Colonic mucosa (tissue), 4 donors: ENCODE data around the gene DIDO1. TPM values are rescaled to one million over a fixed set of nuclear protein-coding genes. Genes with fewer than 3 reads are reported as not detected.

Source experiments
- DNase-seq: peaks from one replicate; pipeline ENCODE4 v3.0.0-alpha.2; 2020
- H3K27ac ChIP-seq: fragments of 200-600 bp; one replicate; pipeline ENCODE4 v1.8.0; 2021
- H3K27me3 ChIP-seq: fragments of 200-600 bp; one replicate; pipeline ENCODE4 v1.8.0; 2021
- H3K36me3 ChIP-seq: fragments of 200-600 bp; one replicate; pipeline ENCODE4 v1.8.0; 2021
- H3K4me1 ChIP-seq: fragments of 200-600 bp; one replicate; pipeline ENCODE4 v1.8.0; 2021; ENCODE audit warnings: mild to moderate bottlenecking
- H3K4me3 ChIP-seq: fragments of 200-600 bp; one replicate; pipeline ENCODE4 v1.8.0; 2021
- H3K9ac ChIP-seq, 2 donors: one replicate each; pipeline ENCODE4 v1.7.0; 2013; ENCODE audit warnings: control low read depth in 2 of 2, low read depth in 2 of 2, low read length in 2 of 2
- H3K9me3 ChIP-seq: fragments of 200-600 bp; one replicate; pipeline ENCODE4 v1.8.0; 2021
- CTCF ChIP-seq: fragments of 200-600 bp; IDR thresholded peaks from one replicate; pipeline ENCODE4 v1.8.0; 2022; ENCODE audit warnings: antibody characterized with exemption, mild to moderate bottlenecking
- intact Hi-C: fragments of 100-400 bp; cut with DNase I; formaldehyde crosslinking; loops from one replicate; pipeline ENCODE4 v1.14.1; 2022
- total RNA-seq, 2 donors: library from RNA; stranded (reverse); fragmentation: NEBNext Ultra II Directional in 1 of 2; extraction: Animal tissue kit (Norgen Biotek cat#: 25700) in 1 of 2; gene quantifications; one replicate each; pipeline ENCODE4 v1.2.1, GENCODE V29; 2021
- donor health status: healthy.
- donor health status: DM: no; HTN: no; CAD: no.
- donor health status: DM: no; HTN: no; CAD: no.

DIDO1 gene
- total RNA-seq: 10 to 100 TPM; 41.4 to 50.4 TPM

- peak within 1 kb of the TSS; percentile 98 for H3K4me3 ChIP-seq
- no peaks in the 10 kb centered on the region for H3K27me3 ChIP-seq
- intact Hi-C loops: no loop called here
- peak within 1 kb of the TSS; percentile 95 to 97 for H3K9ac ChIP-seq
- H3K36me3 ChIP-seq: no peaks in the 10 kb centered on the region
- H3K4me1 ChIP-seq: peaks cover 45% of the 10 kb centered on the region
- H3K9me3 ChIP-seq: no peaks in the 10 kb centered on the region
- TF ChIP-seq CTCF: peak; percentile 74
- peak within 1 kb of the TSS; percentile 97 for H3K27ac ChIP-seq
- DNase-seq: peak; percentile 92
Measured at GRCh38 chr20:62926229-62927127, at the start of gene DIDO1. TSS of gene DIDO1 (minus strand) at chr20:62926505.

DNA sequence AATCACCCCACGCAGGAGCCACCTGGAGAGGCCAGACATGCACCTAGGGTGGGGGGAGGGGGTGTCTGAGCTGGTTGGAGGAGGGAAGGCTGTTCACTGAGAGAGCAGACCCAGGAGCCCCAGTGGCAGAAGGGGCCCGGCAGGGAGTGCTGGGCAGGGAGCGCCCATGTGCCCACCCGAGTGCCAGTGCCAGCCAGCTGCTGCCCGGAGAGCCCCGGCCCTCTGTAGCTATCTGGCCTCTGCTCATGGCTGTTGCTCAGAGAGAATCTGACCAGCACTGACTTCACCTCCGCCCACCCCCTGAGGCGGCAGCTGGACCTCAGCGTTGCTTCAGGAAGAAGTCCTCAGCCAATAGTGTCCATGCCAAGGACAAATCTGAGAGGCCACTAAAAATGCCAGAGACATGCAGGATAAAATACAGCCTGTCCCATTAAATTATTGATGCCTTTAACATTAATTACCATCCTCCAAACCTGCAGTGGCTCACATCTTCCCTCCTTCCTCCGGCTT, 49.0 kb upstream of the DIDO1 start:
- no peak for TF ChIP-seq CTCF

GRCh38 chr20:62972845-62973745, 46.8 kb upstream of the DIDO1 start:
- no peak for TF ChIP-seq CTCF

More for the DNA sequence above, 49.0 kb upstream of the DIDO1 start:
- Histone ChIP-seq H3K4me3 (no peak overlapping the region), H3K9me3 (no peaks in the 10 kb centered on the region), H3K36me3 (no peaks in the 10 kb centered on the region), H3K4me1 (no peaks in the 10 kb centered on the region), H3K27ac (no peak overlapping the region), H3K27me3 (peaks cover 52% of the 10 kb centered on the region), H3K9ac (no peak overlapping the region)
- no peak for DNase-seq
- intact Hi-C loops: no loop called here

GRCh38 chr20:62971950-62972844, 45.9 kb upstream of the DIDO1 start:
- peak; percentile 85 for DNase-seq
- Histone ChIP-seq H3K36me3 (no peaks in the 10 kb centered on the region), H3K27me3 (peaks cover 37% of the 10 kb centered on the region), H3K9me3 (no peaks in the 10 kb centered on the region), H3K4me1 (no peaks in the 10 kb centered on the region), H3K27ac (no peak overlapping the region), H3K9ac (peak overlapping the region in 1 of 2 donors; percentile 12), H3K4me3 (peak overlapping the region; percentile 24)
- intact Hi-C loops: loop anchor here (2.0 kb wide), 1 partner anchor 37 kb away; no protein-coding TSS in a partner anchor
- TF ChIP-seq CTCF: peak; percentile 84

More at GRCh38 chr20:62972845-62973745, 46.8 kb upstream of the DIDO1 start:
- Histone ChIP-seq H3K4me3 (peak overlapping the region; percentile 24), H3K9ac (peak overlapping the region in 1 of 2 donors; percentile 12), H3K27ac (no peak overlapping the region), H3K9me3 (no peaks in the 10 kb centered on the region), H3K36me3 (no peaks in the 10 kb centered on the region), H3K27me3 (peaks cover 37% of the 10 kb centered on the region), H3K4me1 (no peaks in the 10 kb centered on the region)
- intact Hi-C loops: loop anchor here (2.0 kb wide), 1 partner anchor 36 kb away; no protein-coding TSS in a partner anchor
- no peak for DNase-seq
